ENCODE measurements around the gene LCP2.

Gene LCP2

DNA sequence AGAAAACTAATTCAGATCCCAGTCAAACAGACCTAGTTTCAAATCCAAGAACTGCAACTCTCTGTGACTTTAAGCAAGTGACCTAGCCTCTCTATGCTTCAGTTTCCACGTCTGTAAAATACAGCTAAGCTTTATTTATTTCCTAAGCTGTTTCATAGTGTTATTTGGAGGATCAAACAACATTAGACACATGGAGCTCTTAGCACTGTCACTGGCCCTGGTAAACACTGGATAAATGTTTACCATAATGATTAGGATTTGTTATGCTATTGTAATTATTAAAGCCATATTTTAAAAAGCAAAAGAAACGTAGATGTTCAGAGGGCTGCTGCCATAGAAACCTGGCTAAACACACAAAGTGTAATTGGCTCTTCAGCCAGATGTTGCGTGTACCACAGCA is 91.4 kb downstream of the LCP2 start:
- no peak for DNase-seq

DNA sequence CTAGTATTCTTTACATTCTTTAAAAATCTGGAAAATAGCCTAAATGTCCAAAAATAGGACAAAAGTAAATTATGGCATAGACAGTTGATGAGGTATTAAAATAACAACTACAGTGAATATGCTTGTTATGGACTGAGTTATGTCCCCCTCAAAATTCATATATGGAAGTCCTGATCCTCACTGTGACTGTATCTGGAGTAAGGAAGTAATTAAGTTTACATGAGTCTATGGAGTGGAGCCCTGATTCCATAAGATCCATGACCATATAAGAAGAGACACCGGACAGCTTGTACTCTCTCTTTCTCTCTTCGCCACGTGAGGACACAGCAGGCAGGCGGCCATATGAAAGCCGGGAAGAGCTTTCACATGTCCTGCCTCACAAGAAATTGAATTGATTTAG is 93.4 kb downstream of the LCP2 start:
- DNase-seq, result no peak

- DNase-seq, result no peak
Observed at GRCh38 chr5:170202117-170202516, 95.5 kb downstream of the LCP2 start.

- no peak for DNase-seq
Observed at GRCh38 chr5:170201311-170201710, 96.3 kb downstream of the LCP2 start.

GRCh38 chr5:170200876-170201275 is 96.7 kb downstream of the LCP2 start:
- DNase-seq, result no peak
